ENCODE results near the gene CBFA2T2. TPM values are rescaled to one million over a fixed set of nuclear protein-coding genes. Genes with fewer than 3 reads are reported as not detected.

CBFA2T2 gene
- total and polyA plus RNA-seq, 2 donors (not counting 1 experiment from before 2014, with no cell fraction given) = 26.9 to 30.0 TPM

DNA sequence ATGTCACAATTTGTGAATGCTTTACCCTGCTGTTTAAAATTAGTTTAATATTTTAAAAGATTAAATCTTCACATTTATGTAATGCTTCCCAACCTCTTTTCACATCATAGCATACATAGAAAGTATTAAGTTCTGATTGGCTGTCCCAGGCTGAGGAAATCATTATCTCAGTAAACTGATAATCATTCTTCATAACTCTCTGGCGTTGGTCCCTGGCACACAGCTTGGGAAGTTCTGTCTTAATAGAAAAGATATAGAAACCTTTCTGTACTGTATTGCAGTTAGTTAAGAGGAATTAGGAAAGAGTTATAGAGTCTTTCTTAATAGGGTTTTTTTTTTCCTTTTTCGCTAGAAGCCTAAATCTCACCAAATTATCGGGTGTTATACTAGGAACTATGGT, 85.4 kb downstream of the CBFA2T2 start:
- intact Hi-C loops (cut with micrococcal nuclease) = no loop called here
- Histone ChIP-seq H4K20me1 (ENCODE audit: control insufficient read depth, insufficient read depth, low read length, poor library complexity, severe bottlenecking) (no peaks in the 10 kb centered on the region), H3K27me3 (replicated peaks in 1 of 4; ENCODE audit: control extremely low read depth in 1 of 4, control insufficient read depth in 3 of 4, insufficient read depth in 4 of 4, low read length in 3 of 4) (no peaks in the 10 kb centered on the region), H2AFZ (ENCODE audit: insufficient read depth, low read depth, low read length, poor library complexity, severe bottlenecking) (no peak overlapping the region), H3K9ac (ENCODE audit: low read length) (no peak overlapping the region), H3K9me3 (ENCODE audit: control extremely low read depth in 1 of 3, control insufficient read depth in 2 of 3, insufficient read depth in 1 of 3, low read length in 2 of 3) (peaks cover 0 to 1% (median 0%) of the 10 kb centered on the region in 3 donors), H3K4me1 (ENCODE audit: control insufficient read depth in 2 of 2, insufficient read depth in 2 of 2, low read length in 2 of 2) (peaks cover 6 to 11% of the 10 kb centered on the region in 2 donors), H3K36me3 (replicated peaks in 1 of 2; ENCODE audit: control extremely low read depth in 1 of 2, control insufficient read depth in 1 of 2, extremely low read depth in 1 of 2, insufficient read depth in 2 of 2, low read length in 1 of 2) (peaks cover 0 to 2% of the 10 kb centered on the region in 2 experiments), H3K79me2 (ENCODE audit: control insufficient read depth, insufficient read depth, low read length) (peaks cover 47% of the 10 kb centered on the region), H3K4me2 (replicated peaks; ENCODE audit: low read depth, low read length, poor library complexity, severe bottlenecking) (no peak overlapping the region), H3K4me3 (ENCODE audit: control extremely low read depth in 1 of 5, extremely low read depth in 1 of 5, insufficient read depth in 1 of 5, low read depth in 2 of 5, low read length in 4 of 5) (no peak overlapping the region), H3K27ac (ENCODE audit: low read length in 2 of 2) (no peak overlapping the region)
- no CpG with 5 or more reads among the region's 3 CpGs for WGBS (ENCODE audit: insufficient coverage)
- ATAC-seq (ENCODE audit: low read depth) (no peak), DNase-seq (no peak)
- CTCF ChIA-PET = interaction anchor here (0.7 kb wide), 1 partner anchor 16 kb away, joined by 3 read pairs; no protein-coding TSS in a partner anchor
- Mint-ChIP-seq H3K4me1 (peaks cover 34% of the 10 kb centered on the region), H3K9me3 (ENCODE audit: insufficient read depth) (no peaks in the 10 kb centered on the region), H3K4me3 (no peak overlapping the region), H3K27ac (no peak overlapping the region), H3K27me3 (no peaks in the 10 kb centered on the region)
- TF ChIP-seq EZH2 (IDR thresholded peaks at IDR 0.05; ENCODE audit: borderline replicate concordance, insufficient read depth, low read depth, low read length, poor library complexity, severe bottlenecking) = no peak
- TF ChIP-seq, protein P1, sequence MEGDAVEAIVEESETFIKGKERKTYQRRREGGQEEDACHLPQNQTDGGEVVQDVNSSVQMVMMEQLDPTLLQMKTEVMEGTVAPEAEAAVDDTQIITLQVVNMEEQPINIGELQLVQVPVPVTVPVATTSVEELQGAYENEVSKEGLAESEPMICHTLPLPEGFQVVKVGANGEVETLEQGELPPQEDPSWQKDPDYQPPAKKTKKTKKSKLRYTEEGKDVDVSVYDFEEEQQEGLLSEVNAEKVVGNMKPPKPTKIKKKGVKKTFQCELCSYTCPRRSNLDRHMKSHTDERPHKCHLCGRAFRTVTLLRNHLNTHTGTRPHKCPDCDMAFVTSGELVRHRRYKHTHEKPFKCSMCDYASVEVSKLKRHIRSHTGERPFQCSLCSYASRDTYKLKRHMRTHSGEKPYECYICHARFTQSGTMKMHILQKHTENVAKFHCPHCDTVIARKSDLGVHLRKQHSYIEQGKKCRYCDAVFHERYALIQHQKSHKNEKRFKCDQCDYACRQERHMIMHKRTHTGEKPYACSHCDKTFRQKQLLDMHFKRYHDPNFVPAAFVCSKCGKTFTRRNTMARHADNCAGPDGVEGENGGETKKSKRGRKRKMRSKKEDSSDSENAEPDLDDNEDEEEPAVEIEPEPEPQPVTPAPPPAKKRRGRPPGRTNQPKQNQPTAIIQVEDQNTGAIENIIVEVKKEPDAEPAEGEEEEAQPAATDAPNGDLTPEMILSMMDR (IDR thresholded peaks at IDR 0.05) = no peak
- POLR2A ChIA-PET = no interaction called here

DNA sequence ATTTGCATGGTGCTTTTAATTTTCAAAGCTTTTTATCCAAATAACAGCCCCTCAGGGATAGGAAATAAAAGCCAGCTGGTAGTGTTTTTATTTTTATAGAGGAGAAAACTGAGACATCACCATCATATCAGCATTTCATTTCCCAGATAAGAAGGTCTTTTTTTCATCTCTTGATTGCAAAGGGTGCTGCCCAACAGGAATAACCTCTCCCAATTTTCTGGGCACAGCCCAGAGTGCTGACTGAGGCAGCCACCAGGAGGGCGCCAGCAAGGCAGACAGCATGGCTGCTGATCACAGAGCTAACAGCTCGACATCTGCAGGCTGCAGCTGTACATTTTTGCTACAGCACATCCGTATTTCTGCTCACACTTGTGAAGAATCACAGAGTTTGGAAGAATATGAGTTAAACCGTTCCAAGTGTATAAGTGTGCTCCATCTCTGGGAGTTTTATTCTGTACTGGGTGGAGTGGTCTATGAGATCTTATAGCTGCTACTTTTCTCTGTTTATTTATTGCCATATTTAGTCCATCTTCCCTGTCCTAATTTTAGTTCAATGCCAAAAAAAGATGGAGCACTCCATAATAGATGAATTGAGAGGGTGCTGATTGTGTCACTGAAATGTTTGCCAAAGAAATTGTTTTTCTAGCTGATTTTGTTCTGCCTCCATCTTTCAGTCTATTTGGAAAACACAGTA, 86.7 kb downstream of the CBFA2T2 start:
- peaks cover 25% of the 10 kb centered on the region for H3K4me1 Mint-ChIP-seq
- Histone ChIP-seq H2AFZ (ENCODE audit: insufficient read depth, low read depth, low read length, poor library complexity, severe bottlenecking) (no peak overlapping the region), H3K4me2 (replicated peaks; ENCODE audit: low read depth, low read length, poor library complexity, severe bottlenecking) (no peak overlapping the region), H3K27ac (ENCODE audit: low read length in 2 of 2) (no peak overlapping the region), H3K9ac (ENCODE audit: low read length) (no peak overlapping the region), H3K4me3 (ENCODE audit: control extremely low read depth in 1 of 5, extremely low read depth in 1 of 5, insufficient read depth in 1 of 5, low read depth in 2 of 5, low read length in 4 of 5) (no peak overlapping the region), H3K9me3 (ENCODE audit: control extremely low read depth in 1 of 3, control insufficient read depth in 2 of 3, insufficient read depth in 1 of 3, low read length in 2 of 3) (peaks cover 0 to 1% (median 0%) of the 10 kb centered on the region in 3 donors), H4K20me1 (ENCODE audit: control insufficient read depth, insufficient read depth, low read length, poor library complexity, severe bottlenecking) (no peaks in the 10 kb centered on the region), H3K4me1 (ENCODE audit: control insufficient read depth in 2 of 2, insufficient read depth in 2 of 2, low read length in 2 of 2) (peaks cover 6 to 11% of the 10 kb centered on the region in 2 donors), H3K79me2 (ENCODE audit: control insufficient read depth, insufficient read depth, low read length) (peaks cover 58% of the 10 kb centered on the region), H3K36me3 (replicated peaks in 1 of 2; ENCODE audit: control extremely low read depth in 1 of 2, control insufficient read depth in 1 of 2, extremely low read depth in 1 of 2, insufficient read depth in 2 of 2, low read length in 1 of 2) (no peaks in the 10 kb centered on the region), H3K27me3 (replicated peaks in 1 of 4; ENCODE audit: control extremely low read depth in 1 of 4, control insufficient read depth in 3 of 4, insufficient read depth in 4 of 4, low read length in 3 of 4) (no peaks in the 10 kb centered on the region)
- ChIA-PET POLR2A (interaction anchor here (0.6 kb wide), 1 partner anchor 56 kb away, joined by 6 read pairs; no protein-coding TSS in a partner anchor), CTCF (interaction anchor here (0.9 to 1.5 kb wide), 3 partner anchors 13 to 88 kb away, joined by 3 read pairs; no protein-coding TSS in a partner anchor)
- H3K4me3 Mint-ChIP-seq = no peak overlapping the region
- H3K9me3 Mint-ChIP-seq (ENCODE audit: insufficient read depth) = no peaks in the 10 kb centered on the region
- 68% methylated on average over 3 of the region's 4 CpGs for WGBS (ENCODE audit: insufficient coverage)
- TF ChIP-seq, protein P1 (IDR thresholded peaks at IDR 0.05) = no peak
- TF ChIP-seq EZH2 (IDR thresholded peaks at IDR 0.05; ENCODE audit: borderline replicate concordance, insufficient read depth, low read depth, low read length, poor library complexity, severe bottlenecking) = no peak
- ATAC-seq (ENCODE audit: low read depth) = no peak
- H3K27ac Mint-ChIP-seq = no peak overlapping the region
- intact Hi-C loops (cut with micrococcal nuclease) = no loop called here
- H3K27me3 Mint-ChIP-seq = no peaks in the 10 kb centered on the region
- no peak for DNase-seq

Measured in B cell (primary cell).